RWPE1 (cell line): Measurements from ENCODE around the gene SPIN1.

Source experiments
- CTCF ChIA-PET: fragments of 350-600 bp; sonication (Branson Sonifier 250); formaldehyde crosslinking; extraction: SDS; loops from one replicate; lab custom pipeline; 2021; lab: Yijun Ruan, JAX
- POLR2A ChIA-PET: fragments of 400-600 bp; formaldehyde crosslinking; extraction: SDS; loops from one replicate; lab custom pipeline; 2020; ENCODE audit warnings: antibody characterized with exemption; ENCODE audit not compliant: low non-redundant PET; lab: Yijun Ruan, JAX
- DNase-seq: peaks from one replicate; pipeline ENCODE4 v3.0.0; 2012; ENCODE audit warnings: low spot score
- H3K27ac ChIP-seq: fragments of 450-650 bp; 2 replicates; pipeline ENCODE4 v1.5.1; 2017
- TF ChIP-seq, protein P1 (sequence below): fragments of 450-650 bp; conservative IDR thresholded peaks from 2 replicates; pipeline ENCODE4 v1.5.1; 2017; ENCODE audit warnings: low read depth, mild to moderate bottlenecking

SPIN1 gene

GRCh38 chr9:88497224-88497623 is 109.0 kb downstream of the SPIN1 start:
- TF ChIP-seq, protein P1, sequence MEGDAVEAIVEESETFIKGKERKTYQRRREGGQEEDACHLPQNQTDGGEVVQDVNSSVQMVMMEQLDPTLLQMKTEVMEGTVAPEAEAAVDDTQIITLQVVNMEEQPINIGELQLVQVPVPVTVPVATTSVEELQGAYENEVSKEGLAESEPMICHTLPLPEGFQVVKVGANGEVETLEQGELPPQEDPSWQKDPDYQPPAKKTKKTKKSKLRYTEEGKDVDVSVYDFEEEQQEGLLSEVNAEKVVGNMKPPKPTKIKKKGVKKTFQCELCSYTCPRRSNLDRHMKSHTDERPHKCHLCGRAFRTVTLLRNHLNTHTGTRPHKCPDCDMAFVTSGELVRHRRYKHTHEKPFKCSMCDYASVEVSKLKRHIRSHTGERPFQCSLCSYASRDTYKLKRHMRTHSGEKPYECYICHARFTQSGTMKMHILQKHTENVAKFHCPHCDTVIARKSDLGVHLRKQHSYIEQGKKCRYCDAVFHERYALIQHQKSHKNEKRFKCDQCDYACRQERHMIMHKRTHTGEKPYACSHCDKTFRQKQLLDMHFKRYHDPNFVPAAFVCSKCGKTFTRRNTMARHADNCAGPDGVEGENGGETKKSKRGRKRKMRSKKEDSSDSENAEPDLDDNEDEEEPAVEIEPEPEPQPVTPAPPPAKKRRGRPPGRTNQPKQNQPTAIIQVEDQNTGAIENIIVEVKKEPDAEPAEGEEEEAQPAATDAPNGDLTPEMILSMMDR, result no peak
- no peak overlapping the region for H3K27ac ChIP-seq
- no peak for DNase-seq
- ChIA-PET POLR2A (no interaction called here), CTCF (no interaction called here)

- no peak overlapping the region for H3K27ac ChIP-seq
- TF ChIP-seq, protein P1, result no peak
- CTCF ChIA-PET, result interaction anchor here (0.5 to 0.7 kb wide), 3 partner anchors 13 to 1821 kb away, joined by 3 read pairs; no protein-coding TSS in a partner anchor
- no peak for DNase-seq
- POLR2A ChIA-PET, result no interaction called here
Observed at GRCh38 chr9:88498880-88499279, 110.6 kb downstream of the SPIN1 start.

DNA sequence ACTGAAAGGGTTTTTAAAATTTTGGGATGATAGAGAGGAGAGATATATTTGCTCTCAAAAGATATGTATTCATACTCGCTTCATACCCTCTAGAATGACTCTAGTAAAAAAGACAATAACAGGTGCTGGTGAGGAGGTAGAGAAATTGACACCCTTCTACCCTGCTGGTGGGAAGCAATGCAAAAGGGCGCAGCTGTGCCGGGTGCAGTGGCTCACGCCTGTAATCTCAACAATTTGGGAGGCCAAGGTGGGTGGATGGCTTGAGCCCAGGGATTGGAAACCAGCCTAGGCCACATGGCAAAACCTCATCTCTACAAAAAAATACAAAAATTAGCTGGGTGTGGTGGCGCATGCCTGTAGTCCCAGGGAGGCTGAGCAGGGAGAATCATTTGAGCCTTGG is 112.8 kb downstream of the SPIN1 start:
- ChIA-PET CTCF (interaction anchor here (0.7 kb wide), 1 partner anchor 500 kb away, joined by 3 read pairs; no protein-coding TSS in a partner anchor), POLR2A (no interaction called here)
- TF ChIP-seq, protein P1, result no peak
- no peak overlapping the region for H3K27ac ChIP-seq
- DNase-seq, result no peak

DNA sequence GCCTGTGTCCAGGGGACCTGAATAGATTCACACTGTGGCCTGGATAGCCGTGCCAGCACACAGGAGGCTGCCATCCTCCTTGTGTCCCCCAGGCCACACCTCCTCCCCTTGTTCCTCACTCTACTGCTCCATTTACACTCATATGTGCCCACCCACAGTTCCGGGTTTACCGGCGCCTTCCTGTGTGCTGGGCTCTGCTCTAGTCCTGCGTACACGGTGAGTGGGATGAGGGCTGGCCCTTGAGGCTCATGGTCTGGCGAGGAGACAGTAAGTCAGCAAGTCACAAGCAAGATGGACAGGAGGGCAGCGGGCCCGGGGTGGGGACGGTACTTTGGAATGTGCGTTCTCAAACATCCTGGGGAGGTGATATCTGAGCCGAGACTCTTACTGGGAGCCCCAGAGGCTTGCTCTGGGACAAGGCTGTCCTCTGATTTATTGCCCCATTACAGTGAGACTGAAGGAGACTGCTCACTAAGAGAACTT is 114.3 kb downstream of the SPIN1 start:
- CTCF ChIA-PET, result no interaction called here
- DNase-seq, result no peak
- TF ChIP-seq, protein P1, result no peak
- POLR2A ChIA-PET, result no interaction called here
- no peak overlapping the region for H3K27ac ChIP-seq

DNA sequence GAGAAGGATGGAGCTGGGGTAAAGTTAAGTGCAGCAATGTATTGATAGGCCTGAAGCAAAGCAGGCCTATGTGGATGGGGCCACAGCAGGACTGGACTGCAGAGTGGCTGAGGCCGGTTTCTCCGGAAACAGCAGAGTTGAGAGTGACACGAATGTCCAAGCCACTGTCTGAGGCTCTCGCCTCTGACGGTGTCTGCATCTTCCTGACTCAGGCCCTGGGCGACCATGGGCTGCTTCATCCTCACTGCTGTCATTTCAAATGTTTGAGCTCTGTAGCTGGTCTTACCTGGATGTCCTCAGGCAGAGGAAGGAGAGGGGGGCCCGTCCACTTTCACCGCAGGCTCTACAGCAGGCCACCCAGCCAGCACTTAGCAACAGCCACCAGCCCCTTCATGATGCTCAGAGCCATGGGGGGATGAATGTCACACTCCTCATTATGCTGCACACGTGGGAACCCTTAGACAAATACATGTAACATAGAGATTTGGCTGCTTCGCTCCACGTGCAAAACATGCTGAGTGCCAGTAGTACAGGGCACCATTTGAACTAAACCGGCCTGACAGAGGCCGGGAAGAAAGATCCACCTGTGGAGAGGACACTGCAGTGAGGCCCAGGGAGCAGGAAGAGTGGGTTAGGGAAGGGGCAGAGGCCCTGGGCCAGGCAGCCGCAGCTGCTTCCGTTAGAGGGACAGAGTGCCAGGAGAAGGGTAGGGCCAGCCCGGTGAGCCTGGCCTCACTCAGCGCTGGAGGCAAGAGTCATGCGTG is 115.0 kb downstream of the SPIN1 start:
- POLR2A ChIA-PET, result no interaction called here

DNA sequence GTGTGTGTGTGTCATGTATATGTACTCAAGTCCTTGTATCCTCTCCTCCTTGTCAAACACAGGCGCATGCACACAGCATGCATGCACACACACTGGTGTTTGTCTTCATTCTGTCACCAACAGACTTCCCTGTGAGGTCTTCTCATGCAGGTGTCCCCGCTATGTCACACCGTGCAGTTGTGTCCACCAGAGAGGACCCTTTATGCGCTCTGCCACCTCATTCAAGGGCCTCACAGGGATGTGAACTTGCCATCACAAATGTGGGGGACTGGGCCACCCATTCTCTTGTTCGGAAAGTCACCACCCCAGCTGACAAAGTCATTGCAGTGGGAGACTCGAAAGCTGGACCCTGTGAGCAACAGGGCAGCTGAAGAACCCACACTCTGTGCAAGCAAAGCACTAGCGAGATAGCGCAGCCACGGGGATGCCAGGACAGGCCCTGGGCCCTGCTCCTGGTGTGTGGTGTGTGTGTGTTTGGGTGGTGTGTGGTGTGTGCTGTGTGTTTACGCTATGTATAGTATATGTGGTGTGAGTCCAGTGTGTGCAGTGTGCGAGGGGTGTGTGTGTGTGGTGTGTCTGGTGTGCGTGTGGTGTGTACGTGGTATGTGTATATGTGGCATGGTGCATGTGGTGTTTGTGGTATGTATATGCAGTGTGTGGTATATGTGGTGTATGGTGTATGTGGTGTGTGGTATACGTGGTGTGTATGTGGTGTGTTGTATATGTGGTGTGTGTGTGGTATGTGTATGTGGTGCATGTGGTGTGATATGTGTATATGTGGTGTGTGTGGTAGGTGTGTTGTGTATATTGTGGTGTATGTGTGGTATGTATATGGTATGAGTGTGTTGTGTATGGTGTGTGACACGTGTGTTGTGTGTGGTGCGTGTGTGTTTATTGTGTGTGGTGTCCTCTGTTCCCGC is 115.9 kb downstream of the SPIN1 start:
- ChIA-PET POLR2A (no interaction called here), CTCF (interaction anchor here (0.6 kb wide), 1 partner anchor 156 kb away, joined by 3 read pairs; no protein-coding TSS in a partner anchor)
- no peak overlapping the region for H3K27ac ChIP-seq
- no peak for DNase-seq
- TF ChIP-seq, protein P1, result no peak

More for the DNA sequence above, 115.0 kb downstream of the SPIN1 start:
- DNase-seq, result no peak
- no peak overlapping the region for H3K27ac ChIP-seq
- TF ChIP-seq, protein P1, result no peak
- CTCF ChIA-PET, result no interaction called here
